GM18951 (cell line): ENCODE results near the gene FBLN2.

Experiments
- POLR2A ChIP-seq: IDR thresholded peaks from 4 replicates; pipeline ENCODE4 v1.6.1; 2011; ENCODE audit warnings: mild to moderate bottlenecking; ENCODE audit not compliant: insufficient read length, insufficient read depth; ENCODE audit errors: extremely low read depth
- in situ Hi-C: fragments of 300-500 bp; cut with MboI; formaldehyde crosslinking; loops from one replicate; pipeline ENCODE4 v1.12.0; 2022; ENCODE audit warnings: low sequenced_read_pairs, mixed read lengths, inconsistent platforms; ENCODE audit not compliant: unreplicated experiment

FBLN2 gene

DNA sequence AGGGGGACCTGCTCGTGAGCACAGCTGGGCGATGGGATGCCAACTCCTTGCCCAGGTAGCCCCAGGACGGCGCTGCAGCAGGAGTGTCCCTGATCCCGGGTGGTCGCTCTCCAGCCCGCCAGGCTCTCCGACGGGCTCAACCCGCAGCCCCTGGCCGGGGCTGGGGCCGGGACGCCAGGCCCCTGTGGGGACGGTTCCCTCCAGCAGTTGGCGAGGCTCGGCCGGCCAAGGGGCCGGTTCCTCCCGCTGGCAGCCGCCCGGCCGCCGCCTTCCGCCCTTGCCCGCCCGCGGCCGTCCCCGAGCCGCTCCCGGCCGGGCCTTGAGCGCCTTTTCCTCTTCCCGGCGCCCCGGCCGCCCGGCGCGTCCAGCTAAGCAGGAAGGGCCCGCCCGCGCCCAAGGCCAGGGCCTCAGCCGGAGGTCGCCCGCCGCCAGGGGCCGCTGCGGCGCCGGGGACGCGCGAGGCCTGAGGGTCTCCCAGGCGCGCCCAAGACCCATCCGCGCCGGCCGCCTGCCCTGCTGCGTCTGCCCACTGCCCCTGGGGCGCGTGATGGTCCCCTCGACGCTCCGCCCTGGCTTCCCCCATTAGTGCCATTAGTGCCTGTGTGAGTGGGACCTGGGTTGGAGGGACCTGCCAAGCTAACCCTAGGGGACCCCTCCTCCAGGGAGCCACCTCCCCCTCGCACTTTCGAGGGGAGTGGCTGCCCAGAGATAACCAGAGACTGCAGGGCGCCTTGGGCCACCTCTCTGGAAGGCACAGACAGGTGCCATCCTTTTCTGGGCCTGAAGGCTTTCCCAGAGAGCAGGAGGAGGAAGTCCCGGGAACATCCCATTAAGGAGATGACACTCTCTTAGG, 106.4 kb downstream of the FBLN2 start:
- in situ Hi-C loops, result no loop called here
- no peak for TF ChIP-seq POLR2A

DNA sequence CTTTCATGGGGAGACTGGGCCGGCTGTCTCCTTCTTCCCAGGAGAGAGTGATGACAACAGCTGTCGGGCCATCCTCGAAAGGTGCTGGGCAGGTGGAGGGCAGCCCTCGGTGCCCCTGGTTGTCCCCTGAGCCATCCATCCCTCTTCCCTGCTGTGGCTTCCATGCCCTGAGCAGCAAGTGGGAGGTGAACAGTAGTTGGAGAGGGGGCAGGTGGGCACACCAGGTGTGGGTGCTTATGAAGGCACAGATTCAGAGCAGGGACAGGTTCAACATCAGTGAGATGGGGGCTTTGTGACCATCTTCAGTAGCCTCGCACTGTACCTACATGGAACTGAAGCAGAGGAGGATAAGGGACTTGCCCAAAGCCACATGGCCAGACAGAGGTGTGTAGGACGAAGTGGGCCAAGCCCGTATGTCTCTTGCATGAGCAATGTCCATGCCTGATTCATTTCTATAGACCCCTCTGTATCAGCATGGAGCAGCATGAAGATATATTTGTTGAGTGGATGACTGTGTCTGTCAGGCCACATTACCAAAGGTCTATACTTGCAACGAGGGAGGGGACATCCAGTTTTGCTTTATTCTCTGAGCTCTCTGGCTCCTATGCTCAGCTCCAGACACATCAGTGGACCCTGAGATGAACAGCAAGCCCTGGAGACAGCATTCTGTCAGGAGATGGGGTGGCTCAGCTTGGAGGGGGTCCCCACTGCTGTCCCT, 107.8 kb downstream of the FBLN2 start:
- in situ Hi-C loops, result no loop called here
- TF ChIP-seq POLR2A, result no peak

DNA sequence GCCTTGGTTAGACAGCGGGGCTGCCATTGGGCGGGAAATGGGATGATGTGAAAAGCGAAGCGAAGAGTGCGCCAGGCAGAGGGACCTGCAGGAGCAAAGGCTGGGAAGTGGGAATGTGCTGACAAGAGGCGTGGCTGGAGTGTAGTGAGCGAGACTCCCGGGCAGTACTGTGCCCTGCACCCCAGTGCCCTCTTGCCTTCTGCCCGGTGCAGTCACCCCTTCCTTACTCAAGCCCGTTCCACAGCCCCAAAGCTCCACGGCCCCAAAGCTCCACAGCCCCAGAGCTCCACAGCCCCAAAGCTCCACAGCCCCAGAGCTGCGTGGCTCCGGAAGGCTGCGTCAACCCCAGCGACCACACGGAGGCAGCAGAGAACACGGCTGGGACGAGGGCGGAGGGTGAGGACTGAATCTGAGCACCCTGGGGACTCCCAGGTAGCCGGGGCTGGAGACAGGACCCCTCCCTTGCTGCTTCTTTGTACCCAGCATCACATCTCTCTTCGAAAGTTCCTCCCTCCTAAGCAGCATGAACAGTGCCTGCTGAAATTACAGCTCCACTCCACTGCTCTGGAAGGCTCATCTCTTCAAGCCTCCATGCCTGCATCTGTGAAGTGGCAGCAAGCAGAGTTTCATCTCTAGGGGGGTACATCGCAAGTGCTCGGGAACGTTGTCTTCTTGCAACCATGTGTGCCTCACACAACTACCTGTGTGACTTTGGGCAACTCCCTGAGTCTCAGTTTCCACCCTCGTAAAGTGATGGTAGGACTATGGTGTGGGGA, 108.9 kb downstream of the FBLN2 start:
- in situ Hi-C loops, result no loop called here
- TF ChIP-seq POLR2A, result no peak

DNA sequence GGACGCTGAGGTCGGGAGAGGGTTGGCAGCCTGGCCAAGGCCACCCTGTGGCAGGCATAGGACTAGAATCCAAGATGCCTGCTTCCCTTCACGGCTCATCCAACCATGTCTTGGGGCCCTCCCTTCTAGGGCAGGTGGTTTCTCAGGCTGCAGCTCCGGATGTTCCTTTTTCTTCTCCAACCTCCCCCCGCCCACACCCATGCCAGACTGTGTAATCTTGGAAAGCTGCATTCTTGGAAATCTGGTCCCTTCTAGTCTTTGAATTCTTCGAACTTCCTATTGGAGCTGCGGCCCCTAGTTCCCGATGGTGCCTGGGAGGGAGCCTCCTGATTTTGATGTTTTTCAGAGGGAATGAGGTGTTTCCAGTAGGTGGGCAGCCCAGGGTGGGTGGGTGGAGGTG, 109.8 kb downstream of the FBLN2 start:
- in situ Hi-C loops, result no loop called here
- no peak for TF ChIP-seq POLR2A

DNA sequence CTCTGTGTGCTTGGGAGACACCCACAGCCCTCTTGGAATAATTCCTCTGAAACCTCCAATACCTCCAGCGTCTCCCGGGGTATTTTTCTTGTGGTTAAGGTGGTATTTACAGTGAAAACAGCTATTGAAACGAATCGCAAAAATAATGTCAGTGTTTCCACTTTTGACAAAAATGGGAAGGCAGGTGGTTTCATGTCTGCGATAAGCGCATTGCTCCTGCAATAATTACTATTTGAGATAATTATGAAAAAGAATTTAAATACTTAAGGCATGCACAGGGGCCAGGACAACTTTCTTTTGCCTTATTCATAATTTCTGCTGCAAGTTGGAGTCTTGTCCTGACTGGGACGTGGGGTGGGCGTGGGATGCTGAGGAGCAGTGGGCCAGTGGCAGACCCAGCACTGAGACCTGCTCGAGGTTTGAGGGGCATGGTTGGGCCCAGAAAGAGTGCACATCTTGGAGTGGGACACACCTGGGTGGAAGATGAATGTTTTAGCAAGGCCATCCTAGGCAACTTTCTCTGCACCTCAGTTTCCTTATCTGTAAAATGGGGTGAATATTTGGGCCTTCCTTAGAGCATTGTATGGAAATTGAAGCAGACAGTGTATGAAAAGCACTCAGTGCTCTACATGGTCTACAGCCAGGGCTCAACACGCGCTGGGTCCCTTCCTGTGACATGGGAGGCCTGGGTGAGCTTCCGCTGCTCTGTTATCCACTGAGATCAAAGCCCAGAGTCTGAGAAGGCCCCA, 110.5 kb downstream of the FBLN2 start:
- no peak for TF ChIP-seq POLR2A
- in situ Hi-C loops, result no loop called here

DNA sequence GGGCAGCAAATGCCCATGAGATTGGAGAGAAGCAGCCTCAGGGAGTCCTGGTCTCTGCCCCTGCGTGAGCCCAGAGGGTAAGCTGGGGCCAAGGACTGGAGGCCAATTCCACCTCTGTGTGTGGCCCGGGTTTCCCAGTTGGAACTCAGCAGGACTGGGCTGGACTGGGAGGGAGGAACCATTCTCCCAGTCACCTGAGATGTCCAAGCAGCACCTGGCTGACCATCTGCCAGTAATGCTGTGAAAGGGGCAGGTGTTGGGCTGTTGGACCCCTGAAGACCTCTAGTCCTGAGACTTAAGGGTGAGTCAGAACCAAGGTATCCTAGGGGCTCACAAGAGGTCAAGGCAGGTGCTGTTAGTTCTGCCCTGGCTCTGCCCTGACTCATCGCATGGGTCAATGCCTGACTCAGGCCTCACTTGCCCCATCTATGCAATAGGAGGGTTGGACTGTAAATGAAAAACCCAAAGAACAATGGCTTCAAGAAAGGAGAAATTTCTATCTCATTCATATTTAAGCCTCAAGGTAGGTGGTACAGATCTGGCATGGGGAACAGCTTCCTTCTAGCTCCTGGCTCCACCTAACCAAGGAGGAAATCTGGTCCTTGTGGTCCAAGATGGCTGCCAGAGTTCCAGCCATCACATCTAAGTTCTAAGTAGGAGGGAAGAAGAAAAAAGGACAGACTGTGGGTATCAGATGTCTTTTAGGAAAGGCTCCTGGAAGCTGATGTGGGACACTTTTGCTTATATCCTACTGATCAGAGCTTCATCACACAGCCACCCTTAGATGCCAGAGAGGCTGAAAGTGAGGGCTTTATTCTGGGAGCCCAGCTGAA, 111.3 kb downstream of the FBLN2 start:
- in situ Hi-C loops, result no loop called here
- no peak for TF ChIP-seq POLR2A

DNA sequence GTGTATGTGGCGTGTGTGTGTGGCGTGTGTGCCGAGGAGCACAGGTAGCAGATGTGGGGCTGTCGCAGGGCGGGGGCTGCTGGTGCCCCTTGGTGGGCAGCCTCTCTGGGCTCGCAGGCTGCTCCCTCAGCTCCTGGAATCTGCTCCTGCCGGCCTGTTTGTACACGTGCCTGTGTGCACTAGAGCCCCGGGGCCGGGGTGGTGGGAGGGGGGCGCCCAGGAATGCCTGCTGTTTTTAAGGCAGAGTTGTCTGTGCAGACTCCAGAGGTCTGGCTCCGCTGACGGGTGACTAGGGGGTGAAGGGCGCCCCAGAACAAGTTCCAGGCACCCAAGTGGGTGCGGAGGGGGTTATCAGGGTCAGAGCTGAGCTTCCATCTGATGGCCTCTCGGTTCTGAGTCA, 112.2 kb downstream of the FBLN2 start:
- in situ Hi-C loops, result no loop called here
- TF ChIP-seq POLR2A, result no peak

DNA sequence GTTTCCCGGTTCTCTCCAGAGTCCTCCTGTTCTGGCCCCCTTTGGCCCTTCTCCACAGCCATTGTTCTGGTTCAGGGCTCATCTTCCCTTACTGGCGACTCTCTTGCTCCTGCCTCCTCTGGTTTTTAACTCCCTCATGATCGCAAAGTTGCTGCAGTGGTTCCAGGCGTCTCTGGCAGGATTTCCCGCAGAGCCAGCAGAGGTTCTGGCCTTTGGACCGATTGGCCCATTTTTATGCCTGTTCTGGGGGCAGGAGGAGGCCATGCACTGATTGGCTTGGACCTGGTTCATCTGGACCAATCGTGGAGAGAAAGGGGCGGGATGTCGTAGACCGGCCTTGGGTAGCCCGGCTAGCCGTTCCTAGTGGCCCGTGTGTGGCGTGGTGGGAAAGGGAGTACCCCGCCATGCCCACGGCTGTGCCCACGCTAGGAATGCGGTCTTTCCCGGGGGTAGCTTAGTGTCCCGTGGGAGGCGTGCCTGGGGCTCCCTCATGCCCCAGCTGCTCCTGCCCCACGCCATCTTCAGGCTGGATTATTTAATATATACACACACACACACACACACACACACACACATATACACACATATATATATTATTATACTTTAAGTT, 113.4 kb downstream of the FBLN2 start:
- in situ Hi-C loops, result no loop called here
- no peak for TF ChIP-seq POLR2A

DNA sequence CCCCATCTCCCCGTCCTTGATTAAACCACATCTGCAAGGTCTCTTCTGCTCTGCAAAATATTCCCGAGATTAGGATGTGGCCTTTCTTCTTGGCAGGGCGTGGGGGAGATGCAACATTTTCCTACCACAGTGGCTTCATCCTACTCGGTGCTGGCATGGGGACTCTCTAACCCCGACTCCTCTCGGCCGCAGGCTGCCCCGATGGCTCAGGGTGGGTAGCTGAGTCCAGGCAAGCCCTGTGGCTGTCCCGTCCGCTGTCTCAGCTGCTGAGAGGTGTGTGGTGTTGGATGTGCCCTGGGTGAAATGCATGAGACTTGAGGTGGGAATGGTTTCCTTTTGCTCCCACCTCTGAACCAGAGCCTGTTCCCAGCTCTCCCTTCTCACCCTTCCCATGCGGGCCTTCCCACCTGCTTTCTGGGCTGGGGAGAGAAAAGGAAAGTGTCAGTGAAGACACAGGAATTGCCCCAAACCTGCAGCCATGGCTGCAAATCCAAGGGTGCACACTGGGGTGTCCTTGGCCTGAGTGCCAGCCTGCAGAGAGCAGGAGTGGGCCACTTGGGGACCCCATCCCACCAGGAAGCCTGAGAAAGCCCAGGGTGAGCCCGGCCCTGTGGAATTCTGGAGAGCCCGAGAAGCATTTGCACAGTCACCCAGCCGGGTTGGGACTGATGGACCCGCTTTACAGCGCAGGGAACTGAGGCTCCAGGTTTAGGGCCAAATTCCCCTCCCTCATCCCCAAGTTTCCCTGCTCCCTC, 115.0 kb downstream of the FBLN2 start:
- in situ Hi-C loops, result no loop called here
- TF ChIP-seq POLR2A, result no peak

DNA sequence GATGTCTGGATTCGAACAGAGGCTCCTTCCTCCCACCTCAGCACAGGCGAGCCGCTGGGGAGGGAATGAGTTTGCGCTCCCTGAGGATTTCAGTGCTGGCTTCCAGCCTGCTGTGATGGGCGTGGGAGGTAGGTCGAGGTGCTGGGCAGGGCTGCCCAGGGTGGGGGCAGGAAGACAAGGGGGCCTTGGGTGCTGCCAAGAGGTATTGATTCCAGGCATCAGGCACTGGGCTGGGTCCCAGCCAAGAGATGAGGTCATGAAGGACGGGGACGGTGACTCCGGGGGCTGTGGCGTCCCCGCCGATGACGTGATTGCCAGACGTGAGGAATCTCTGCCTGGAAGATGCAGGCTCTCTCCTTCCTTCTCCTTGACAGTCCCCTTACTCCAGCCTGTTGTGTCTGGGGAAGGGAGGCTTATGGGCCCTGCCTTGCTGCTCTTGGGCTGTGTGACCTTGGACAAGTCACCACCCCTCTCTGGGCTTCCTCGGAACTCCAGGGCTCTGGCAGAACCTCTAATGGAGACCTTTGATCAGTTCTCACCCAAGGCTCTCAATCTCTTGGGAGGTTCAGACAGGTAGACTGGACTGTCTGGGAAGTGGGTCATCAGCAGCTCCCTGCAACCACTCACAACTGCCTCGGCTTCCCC, 116.8 kb downstream of the FBLN2 start:
- in situ Hi-C loops, result no loop called here

DNA sequence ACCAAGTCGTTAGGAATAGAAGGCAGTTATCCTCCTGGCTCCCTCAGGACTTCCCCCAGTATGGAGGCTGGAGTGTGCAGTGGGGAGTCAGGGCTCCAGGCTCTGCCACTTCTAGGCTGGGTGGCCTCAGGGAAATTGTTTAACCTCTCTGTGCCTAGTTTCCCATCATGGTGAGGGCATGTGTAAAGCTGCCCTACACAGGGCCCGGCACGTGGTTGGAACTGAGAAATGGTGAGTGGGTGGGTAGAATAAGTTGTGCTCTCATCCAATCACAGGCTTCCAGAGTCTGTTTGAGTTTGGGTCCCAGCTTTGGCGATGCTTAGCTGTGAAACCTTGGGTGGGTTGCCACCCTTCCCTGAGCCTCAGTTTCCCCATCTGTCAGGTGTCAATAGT, 117.3 kb downstream of the FBLN2 start:
- in situ Hi-C loops, result no loop called here
- no peak for TF ChIP-seq POLR2A

More for the DNA sequence above, 116.8 kb downstream of the FBLN2 start:
- no peak for TF ChIP-seq POLR2A
